ENCODE measurements around the gene SLC38A3.

SLC38A3 gene

DNA sequence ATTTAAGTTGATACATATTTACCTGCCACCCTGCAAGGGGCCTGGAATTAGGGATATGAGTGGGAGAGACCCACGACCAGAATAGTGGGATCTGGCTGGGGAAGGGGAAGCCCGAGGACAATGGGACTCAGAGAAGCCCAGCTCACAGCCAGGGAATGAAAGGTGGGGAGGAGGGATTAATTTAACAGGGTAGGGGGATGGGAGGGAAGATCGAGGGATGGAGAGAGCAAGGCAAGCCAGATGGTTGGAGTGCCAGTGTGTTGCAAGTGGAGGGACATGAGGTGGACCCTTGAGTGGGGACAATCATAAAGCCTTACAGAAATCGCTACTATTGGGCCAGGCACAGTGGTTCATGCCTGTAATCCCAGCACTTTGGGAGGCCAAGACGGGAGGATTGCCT lies 26.5 kb downstream of the SLC38A3 start:
- Mint-ChIP-seq H3K4me1 (ENCODE audit: low read depth) (peaks cover 88% of the 10 kb centered on the region), H3K27me3 (no peaks in the 10 kb centered on the region), H3K4me3 (no peak overlapping the region), H3K27ac (peak overlapping the region; percentile 92), H3K36me3 (ENCODE audit: low read depth) (peaks cover 6% of the 10 kb centered on the region), H3K9me3 (no peaks in the 10 kb centered on the region)
- intact Hi-C loops (cut with micrococcal nuclease): no loop called here

DNA sequence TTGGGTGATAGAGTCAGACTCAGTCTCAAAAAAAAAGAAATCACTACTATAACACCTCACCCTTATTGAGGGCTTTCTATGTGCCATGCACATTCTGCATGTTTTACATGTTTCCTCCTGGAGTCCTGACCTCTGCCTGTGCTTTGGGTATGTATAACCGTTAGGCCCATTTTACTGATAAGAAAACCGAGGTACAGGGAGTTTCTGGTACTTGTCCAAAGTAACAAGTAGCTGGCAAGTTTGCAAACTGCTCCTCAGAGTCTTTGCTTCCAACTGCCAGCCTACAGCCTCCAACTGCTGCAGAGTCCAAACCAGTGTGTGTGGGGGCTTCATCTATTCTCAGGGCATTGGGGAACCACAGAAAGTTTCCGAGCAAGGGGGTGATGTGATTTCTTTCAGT lies 27.2 kb downstream of the SLC38A3 start:
- H3K36me3 Mint-ChIP-seq (ENCODE audit: low read depth): peaks cover 13% of the 10 kb centered on the region
- peak overlapping the region; percentile 97 for H3K27ac Mint-ChIP-seq
- no peak overlapping the region for H3K4me3 Mint-ChIP-seq
- intact Hi-C loops (cut with micrococcal nuclease): no loop called here
- no peaks in the 10 kb centered on the region for H3K9me3 Mint-ChIP-seq
- H3K4me1 Mint-ChIP-seq (ENCODE audit: low read depth): peaks cover 81% of the 10 kb centered on the region
- H3K27me3 Mint-ChIP-seq: no peaks in the 10 kb centered on the region

DNA sequence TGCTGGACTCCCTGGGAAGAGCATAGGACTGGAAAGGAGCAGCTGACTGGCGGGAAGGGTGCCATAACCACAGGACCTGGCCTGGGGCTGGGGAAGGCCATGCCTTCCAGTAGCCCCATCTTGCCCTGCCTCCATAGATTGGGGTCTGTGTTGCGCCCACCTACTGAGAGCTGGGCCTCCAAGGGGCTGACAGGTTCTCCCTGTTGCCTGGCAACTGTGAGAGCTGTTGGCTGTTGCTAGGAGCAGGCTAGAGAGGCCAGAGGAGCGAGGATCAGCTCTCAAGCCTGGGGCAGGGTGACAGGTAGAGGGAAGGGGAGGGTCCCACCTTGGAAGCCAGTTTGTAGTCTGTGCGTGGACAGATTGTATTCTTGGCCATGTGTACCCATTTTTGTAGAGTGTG lies 28.1 kb downstream of the SLC38A3 start:
- Mint-ChIP-seq H3K4me3 (no peak overlapping the region), H3K4me1 (ENCODE audit: low read depth) (peaks cover 72% of the 10 kb centered on the region), H3K9me3 (no peaks in the 10 kb centered on the region), H3K27ac (peak overlapping the region; percentile 97), H3K36me3 (ENCODE audit: low read depth) (peaks cover 21% of the 10 kb centered on the region), H3K27me3 (no peaks in the 10 kb centered on the region)
- intact Hi-C loops (cut with micrococcal nuclease): no loop called here

DNA sequence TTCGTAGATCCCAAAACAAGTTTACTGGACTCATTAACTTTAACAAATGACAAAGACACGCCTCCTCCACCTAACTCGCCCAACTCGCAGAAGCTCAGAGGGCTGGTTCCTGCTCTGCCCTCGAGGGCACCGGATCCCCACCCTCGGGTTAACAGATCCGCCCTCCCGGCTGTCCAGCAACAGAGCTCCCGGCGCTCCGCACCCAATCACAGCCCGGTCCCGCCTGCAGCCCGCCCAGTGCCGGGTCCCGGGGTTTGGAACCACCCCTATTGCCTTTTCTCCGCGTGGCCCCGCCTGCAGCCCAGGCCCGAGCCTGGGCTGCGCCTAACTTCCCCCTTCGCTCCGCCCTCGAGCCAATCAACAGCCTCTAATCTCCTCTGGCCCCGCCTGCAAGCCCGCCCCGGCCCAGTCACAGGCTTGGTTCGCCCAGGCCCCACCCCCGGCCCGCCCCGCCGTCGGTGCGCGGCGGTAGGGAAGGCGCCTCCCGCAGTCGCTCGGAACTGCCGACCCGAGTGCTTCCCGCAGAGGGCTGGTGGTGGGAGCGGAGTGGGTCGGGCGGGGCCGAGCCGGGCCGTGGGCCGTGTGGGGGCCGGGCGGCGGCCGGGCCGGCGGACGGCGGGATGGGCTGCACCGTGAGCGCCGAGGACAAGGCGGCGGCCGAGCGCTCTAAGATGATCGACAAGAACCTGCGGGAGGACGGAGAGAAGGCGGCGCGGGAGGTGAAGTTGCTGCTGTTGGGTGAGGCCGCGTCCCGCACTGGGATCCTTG lies 30.8 kb downstream of the SLC38A3 start, which contains the start of gene GNAI2:
Gene GNAI2 (plus strand): TSS at position 489 of the 768 bp plus-strand sequence. CDS start 132 bp downstream, at position 621.
- peaks cover 49% of the 10 kb centered on the region for H3K36me3 Mint-ChIP-seq (ENCODE audit: low read depth)
- peaks cover 70% of the 10 kb centered on the region for H3K4me1 Mint-ChIP-seq (ENCODE audit: low read depth)
- H3K4me3 Mint-ChIP-seq: peak within 1 kb of the TSS; percentile 99
- H3K27me3 Mint-ChIP-seq: no peaks in the 10 kb centered on the region
- no peaks in the 10 kb centered on the region for H3K9me3 Mint-ChIP-seq
- intact Hi-C loops (cut with micrococcal nuclease): loop anchor here (5.0 kb wide), 1 partner anchor 101 kb away; no protein-coding TSS in a partner anchor
- peak within 1 kb of the TSS; percentile 97 for H3K27ac Mint-ChIP-seq

DNA sequence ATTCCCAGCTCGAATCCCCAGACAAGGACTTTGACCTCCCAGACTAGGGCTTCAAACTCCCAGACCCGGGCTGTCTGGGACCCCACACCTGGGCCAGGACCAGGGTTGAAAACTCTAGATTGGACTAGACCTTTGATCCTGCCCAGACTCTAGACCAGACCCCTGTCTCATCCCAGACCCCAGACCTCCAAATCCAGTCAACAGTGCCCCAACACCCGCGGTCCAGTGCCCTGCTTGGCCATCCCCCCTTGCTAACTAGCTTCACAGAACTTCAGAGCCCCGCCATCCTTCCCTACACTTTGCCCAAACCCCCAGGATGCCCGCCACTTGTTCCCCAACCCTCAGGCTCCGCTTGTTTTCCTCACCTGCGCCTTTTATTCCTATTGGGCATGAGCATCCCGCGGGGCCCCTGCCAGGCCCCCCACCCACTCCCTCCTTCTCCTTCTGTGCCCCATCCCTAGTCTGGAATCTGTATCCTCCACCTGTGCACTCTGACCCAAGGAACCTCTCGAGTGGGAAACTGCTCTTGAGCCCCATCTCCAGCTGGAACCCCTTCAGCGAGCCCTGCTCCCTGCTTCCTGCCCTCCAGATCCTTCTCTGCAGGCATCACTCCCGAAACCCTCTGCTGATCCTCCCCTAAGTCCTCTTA lies 31.5 kb downstream of the SLC38A3 start:
- Mint-ChIP-seq H3K4me3 (peak overlapping the region; percentile 99), H3K27ac (peak overlapping the region; percentile 97), H3K9me3 (no peaks in the 10 kb centered on the region), H3K27me3 (no peaks in the 10 kb centered on the region), H3K4me1 (ENCODE audit: low read depth) (peaks cover 70% of the 10 kb centered on the region), H3K36me3 (ENCODE audit: low read depth) (peaks cover 56% of the 10 kb centered on the region)
- intact Hi-C loops (cut with micrococcal nuclease): loop anchor here (5.0 kb wide), 1 partner anchor 101 kb away; no protein-coding TSS in a partner anchor

DNA sequence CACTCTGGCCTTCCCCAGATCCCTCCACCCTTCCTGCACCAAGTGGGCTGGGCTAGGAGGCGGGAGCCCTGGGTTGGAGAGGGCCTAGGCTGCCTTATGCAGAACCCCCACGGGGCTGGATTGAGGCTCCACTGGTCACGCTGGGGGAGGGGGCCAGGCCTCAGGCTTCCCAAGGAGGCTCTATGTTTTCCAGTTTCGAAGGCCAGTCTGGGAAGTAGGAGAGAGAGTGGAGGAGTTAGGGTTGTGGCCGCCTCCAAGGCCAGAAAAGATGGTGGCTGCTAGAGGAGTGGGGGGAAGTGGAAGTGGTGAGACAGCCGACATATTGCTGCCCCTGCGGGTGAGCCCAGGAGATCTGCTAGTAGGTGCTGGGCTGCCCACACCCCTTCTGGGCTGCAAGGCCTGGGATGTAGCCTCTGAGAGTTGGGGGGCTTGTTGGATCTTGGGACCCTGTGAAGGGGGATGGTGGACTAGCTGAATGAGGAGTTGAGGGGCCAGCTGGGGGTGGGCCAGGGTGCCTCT lies 32.1 kb downstream of the SLC38A3 start:
- Mint-ChIP-seq H3K4me1 (ENCODE audit: low read depth) (peaks cover 73% of the 10 kb centered on the region), H3K27me3 (no peaks in the 10 kb centered on the region), H3K9me3 (no peaks in the 10 kb centered on the region), H3K36me3 (ENCODE audit: low read depth) (peaks cover 58% of the 10 kb centered on the region), H3K4me3 (peak overlapping the region; percentile 99), H3K27ac (peak overlapping the region; percentile 97)
- intact Hi-C loops (cut with micrococcal nuclease): loop anchor here (5.0 kb wide), 1 partner anchor 100 kb away; no protein-coding TSS in a partner anchor

DNA sequence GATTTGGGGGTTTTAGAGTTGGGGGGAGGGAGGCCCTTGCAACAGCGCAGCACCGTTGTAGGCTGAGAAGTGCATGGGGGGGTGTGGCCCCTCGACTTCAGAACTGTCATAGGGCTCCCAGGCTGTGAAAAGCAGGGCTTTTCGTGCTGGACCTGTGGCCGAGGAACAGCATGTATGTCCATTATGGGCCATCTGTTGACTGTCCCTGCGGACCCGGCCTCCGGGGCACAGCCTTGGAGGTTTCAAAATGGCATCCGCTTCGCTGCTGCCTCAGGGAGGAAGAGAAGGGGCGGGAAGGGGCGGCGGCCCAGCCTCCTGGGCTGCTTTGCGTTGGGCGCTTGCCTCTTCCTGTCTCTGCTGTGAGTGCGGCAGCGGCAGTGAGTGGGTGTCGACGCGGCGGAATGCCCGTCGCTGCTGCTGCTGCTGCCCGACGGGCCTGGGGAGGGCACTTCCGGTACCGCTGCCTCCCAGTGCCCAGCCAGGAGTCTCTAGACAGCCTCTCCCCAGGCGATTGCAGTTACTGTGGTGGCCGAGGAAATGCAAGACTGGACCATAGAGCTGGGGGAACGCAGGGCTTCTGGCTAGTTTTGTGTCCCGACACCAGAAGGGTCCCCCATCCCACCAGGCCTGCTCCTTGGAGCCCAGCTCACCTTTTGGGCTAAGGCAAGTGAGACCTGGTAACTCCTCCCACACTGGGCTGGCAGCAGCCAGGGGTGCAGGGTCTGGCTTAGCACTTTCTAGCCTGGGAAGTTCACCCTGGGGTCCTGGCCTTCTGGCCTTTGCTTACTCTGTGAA lies 32.9 kb downstream of the SLC38A3 start:
- H3K36me3 Mint-ChIP-seq (ENCODE audit: low read depth): peaks cover 64% of the 10 kb centered on the region
- intact Hi-C loops (cut with micrococcal nuclease): loop anchor here (5.0 kb wide), 1 partner anchor 99 kb away; no protein-coding TSS in a partner anchor
- H3K4me1 Mint-ChIP-seq (ENCODE audit: low read depth): peaks cover 74% of the 10 kb centered on the region
- H3K4me3 Mint-ChIP-seq: peak overlapping the region; percentile 99
- peak overlapping the region; percentile 97 for H3K27ac Mint-ChIP-seq
- no peaks in the 10 kb centered on the region for H3K27me3 Mint-ChIP-seq
- no peaks in the 10 kb centered on the region for H3K9me3 Mint-ChIP-seq

DNA sequence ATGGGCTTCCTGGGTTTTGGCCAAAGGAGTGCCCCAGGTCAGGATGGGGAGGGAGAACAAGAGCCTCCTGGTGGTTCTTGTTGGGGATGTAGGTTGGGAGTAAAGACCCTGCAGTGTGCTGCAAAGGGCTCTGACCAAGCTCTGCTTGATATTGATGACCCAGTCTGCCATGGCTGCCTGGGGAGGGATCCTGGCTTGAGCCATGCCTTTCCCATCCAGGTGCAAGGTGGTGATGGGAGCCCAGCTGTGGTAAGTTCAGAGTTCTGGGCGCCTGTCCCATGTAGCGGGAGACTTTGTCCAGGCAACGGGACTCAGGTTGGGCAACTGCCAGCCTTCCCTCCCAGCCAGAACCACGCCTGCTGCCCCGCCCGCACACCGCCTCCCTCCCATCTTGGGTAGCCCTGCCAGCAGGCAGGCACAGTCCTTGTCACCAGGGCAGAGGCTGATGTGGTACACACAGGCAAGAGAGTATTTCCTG lies 33.5 kb downstream of the SLC38A3 start:
- Mint-ChIP-seq H3K27ac (peak overlapping the region; percentile 97), H3K27me3 (no peaks in the 10 kb centered on the region), H3K36me3 (ENCODE audit: low read depth) (peaks cover 68% of the 10 kb centered on the region), H3K9me3 (no peaks in the 10 kb centered on the region), H3K4me1 (ENCODE audit: low read depth) (peaks cover 71% of the 10 kb centered on the region), H3K4me3 (peak overlapping the region; percentile 99)
- intact Hi-C loops (cut with micrococcal nuclease): loop anchor here (5.0 kb wide), 1 partner anchor 99 kb away; no protein-coding TSS in a partner anchor

DNA sequence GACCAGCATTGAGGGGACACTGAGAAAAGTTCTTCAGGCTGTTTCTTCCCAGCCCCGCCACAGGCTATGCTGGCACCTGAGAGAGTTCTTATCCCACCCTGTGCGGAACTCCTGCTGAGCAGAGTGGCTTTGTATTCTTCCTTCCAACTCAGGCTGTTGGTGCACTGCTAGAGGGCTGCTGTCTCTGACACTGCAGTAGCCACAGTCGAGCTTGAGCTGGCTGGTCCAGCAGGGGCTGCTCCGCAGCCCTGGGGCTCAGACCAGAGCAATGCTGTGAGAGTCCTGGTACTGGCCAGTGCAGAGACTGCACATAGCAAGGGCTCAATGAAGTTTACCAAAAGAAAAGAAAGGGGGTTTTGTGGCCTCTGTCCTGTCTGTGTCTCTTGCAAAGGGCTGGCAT lies 34.6 kb downstream of the SLC38A3 start:
- H3K27ac Mint-ChIP-seq: peak overlapping the region; percentile 97
- intact Hi-C loops (cut with micrococcal nuclease): loop anchor here (5.0 kb wide), 1 partner anchor 98 kb away; no protein-coding TSS in a partner anchor
- H3K9me3 Mint-ChIP-seq: no peaks in the 10 kb centered on the region
- peaks cover 78% of the 10 kb centered on the region for H3K36me3 Mint-ChIP-seq (ENCODE audit: low read depth)
- H3K4me1 Mint-ChIP-seq (ENCODE audit: low read depth): peaks cover 72% of the 10 kb centered on the region
- H3K27me3 Mint-ChIP-seq: no peaks in the 10 kb centered on the region
- H3K4me3 Mint-ChIP-seq: peak overlapping the region; percentile 99

DNA sequence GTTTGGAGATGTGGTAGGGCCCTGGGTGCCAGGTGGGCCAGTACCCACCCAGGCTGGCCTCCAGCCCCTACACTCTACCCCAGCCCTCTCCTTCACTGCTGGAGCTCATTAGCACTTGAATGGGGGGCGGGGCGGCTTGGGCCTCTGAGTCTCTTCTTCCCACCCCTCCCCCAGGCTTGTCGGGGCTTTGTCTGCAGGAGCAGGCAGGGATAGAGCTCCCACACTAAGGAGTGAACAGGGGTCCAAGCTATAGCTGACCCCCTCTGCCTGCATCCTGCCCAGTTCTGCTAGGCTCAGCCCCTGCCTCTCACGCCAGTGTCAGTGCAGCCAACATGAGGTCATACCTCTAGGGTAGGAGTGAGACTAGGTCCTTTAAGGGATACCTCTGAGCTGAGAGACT lies 36.1 kb downstream of the SLC38A3 start:
- intact Hi-C loops (cut with micrococcal nuclease): no loop called here
- Mint-ChIP-seq H3K9me3 (no peaks in the 10 kb centered on the region), H3K4me1 (ENCODE audit: low read depth) (peaks cover 76% of the 10 kb centered on the region), H3K4me3 (peak overlapping the region; percentile 69), H3K27me3 (no peaks in the 10 kb centered on the region), H3K36me3 (ENCODE audit: low read depth) (peaks cover 92% of the 10 kb centered on the region), H3K27ac (peak overlapping the region; percentile 97)

DNA sequence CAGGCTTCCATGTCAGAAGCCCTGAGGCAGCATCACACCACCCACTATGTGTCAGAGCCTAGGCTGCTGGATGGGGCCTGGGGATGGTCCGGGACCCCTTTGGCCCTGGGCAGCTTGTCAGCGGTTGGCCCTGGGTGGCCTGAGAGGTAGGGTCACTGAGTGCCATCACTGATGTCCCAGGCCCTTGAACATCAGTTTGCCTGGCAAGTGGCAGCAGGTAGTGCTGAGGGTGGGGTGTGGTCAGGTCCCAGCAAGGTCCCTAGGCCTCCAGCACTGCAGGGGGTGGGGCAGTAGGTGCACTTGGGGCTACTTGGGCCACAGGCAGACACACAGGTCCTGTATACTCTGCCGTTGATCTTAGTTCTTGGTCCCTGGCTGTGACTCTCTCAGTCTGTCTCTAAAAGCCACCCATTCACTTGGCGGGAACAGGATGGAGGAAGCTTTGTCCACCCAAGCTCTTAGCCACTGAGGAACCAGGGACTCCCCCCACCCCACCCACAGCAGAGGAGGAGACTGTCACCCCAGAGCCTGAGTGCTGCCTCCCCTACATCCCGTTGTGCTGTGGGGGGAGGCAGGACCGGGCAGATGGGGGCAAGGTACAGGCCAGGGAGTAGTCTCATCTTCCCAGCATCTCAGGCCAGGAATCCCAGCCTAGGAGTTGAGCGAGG lies 36.8 kb downstream of the SLC38A3 start:
- intact Hi-C loops (cut with micrococcal nuclease): no loop called here
- H3K4me1 Mint-ChIP-seq (ENCODE audit: low read depth): peaks cover 82% of the 10 kb centered on the region
- peak overlapping the region; percentile 97 for H3K27ac Mint-ChIP-seq
- H3K27me3 Mint-ChIP-seq: no peaks in the 10 kb centered on the region
- peak overlapping the region; percentile 69 for H3K4me3 Mint-ChIP-seq
- H3K36me3 Mint-ChIP-seq (ENCODE audit: low read depth): peaks cover 92% of the 10 kb centered on the region
- H3K9me3 Mint-ChIP-seq: no peaks in the 10 kb centered on the region

DNA sequence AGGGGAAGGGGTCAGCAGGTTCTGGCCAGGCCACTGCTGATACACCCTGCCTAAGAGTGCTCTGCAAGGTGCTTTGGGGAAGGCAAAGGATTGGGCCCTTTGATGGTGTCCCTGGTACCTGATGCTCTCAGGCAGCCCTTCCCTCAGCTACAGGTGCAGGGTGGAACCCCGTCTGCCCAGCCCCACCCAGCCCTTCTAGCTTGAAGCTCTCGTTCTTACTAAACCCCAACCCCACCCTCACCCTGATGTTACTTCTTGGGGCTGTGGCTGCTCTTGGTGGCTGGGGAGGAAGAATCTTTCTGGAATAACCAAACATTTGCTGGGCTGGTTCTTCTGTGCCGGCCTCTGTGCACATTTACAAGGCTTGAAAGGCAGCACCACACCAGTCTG lies 37.3 kb downstream of the SLC38A3 start:
- intact Hi-C loops (cut with micrococcal nuclease): no loop called here
- peaks cover 92% of the 10 kb centered on the region for H3K36me3 Mint-ChIP-seq (ENCODE audit: low read depth)
- H3K4me3 Mint-ChIP-seq: peak overlapping the region; percentile 80
- no peaks in the 10 kb centered on the region for H3K9me3 Mint-ChIP-seq
- no peaks in the 10 kb centered on the region for H3K27me3 Mint-ChIP-seq
- H3K4me1 Mint-ChIP-seq (ENCODE audit: low read depth): peaks cover 88% of the 10 kb centered on the region
- H3K27ac Mint-ChIP-seq: peak overlapping the region; percentile 97

All from dendritic cell treated with granulocyte-macrophage colony-stimulating factor and Interleukin-4, amounts not matched to agents 40 ng/mL and 50 ng/mL, for 4 days (primary cell).